Measurements from ENCODE around the gene ZNF669. TPM values are rescaled to one million over a fixed set of nuclear protein-coding genes. Genes with fewer than 3 reads are reported as not detected.
A peak's percentile ranks its signal among the peaks of the same experiment; 100 is the strongest.

ZNF669 gene
- total RNA-seq, 2 donors from 2014 or later = 6.2 to 6.5 TPM

GRCh38 chr1:247078258-247079140 lies 25.7 kb downstream of the ZNF669 start, which contains the start of gene ZNF670:
ZNF670 (minus strand) TSS chr1:247078811; CDS start chr1:247078596, 215 bp downstream.
- Histone ChIP-seq H3K4me1 (no peaks in the 10 kb centered on the region), H3K36me3 (no peaks in the 10 kb centered on the region), H3K9me3 (no peaks in the 10 kb centered on the region), H3K9ac (ENCODE audit: low read depth in 2 of 2, low read length in 2 of 2) (peak within 1 kb of the TSS; percentile 82 to 86), H3K27me3 (no peaks in the 10 kb centered on the region), H3K27ac (peak within 1 kb of the TSS; percentile 19), H3K4me3 (peak within 1 kb of the TSS; percentile 70)
- peak; percentile 99 for DNase-seq
- no peak for TF ChIP-seq CTCF (IDR thresholded peaks at IDR 0.05)
- intact Hi-C loops (cut with DNase I) = loop anchor here (2.0 kb wide), 1 partner anchor 26 kb away; the partner anchor contains the start of gene ZNF669

DNA sequence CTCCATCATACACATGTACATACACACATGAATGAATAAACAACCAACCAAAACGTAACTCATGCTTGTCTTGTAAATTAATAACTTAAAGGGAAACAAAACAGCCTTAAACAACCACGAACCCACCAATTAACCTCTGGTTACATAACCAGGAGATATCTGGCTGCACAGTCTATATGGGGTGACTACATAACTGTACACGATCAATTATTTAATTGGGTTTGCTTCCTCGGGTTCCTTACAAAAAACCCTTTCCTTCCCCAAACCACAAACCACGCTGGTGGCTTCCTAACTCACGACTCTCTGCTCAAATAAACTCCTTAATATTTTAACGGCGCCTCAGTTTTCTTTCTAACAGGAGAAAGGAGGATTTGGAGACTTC lies 26.3 kb downstream of the ZNF669 start:
- intact Hi-C loops (cut with DNase I) = loop anchor here (2.0 kb wide), 1 partner anchor 27 kb away; the partner anchor contains the start of gene ZNF669

DNA sequence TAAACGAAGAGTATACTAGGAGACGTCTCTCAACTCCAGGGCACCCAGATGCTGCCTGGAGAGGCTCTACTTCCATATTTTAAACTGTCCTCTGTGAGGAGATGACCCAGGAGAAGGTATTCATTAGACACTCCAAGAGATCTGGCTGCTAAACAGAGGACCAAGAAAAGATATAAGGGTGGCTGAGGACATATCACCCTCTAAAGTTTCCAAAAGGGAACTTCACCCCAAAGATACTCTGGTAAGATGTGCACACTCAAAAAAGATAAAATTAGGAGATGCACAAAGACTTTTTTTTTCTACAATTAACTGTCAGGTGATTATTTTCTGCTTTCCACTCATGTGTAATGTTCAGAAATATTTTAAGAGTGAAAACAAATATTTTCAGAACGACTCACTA lies 26.9 kb downstream of the ZNF669 start:
- H3K4me3 ChIP-seq = no peak overlapping the region
- no peaks in the 10 kb centered on the region for H3K27me3 ChIP-seq
- H3K36me3 ChIP-seq = no peaks in the 10 kb centered on the region
- DNase-seq = no peak
- no peaks in the 10 kb centered on the region for H3K9me3 ChIP-seq
- no peak for TF ChIP-seq CTCF (IDR thresholded peaks at IDR 0.05)
- intact Hi-C loops (cut with DNase I) = no loop called here
- no peaks in the 10 kb centered on the region for H3K4me1 ChIP-seq
- H3K27ac ChIP-seq = no peak overlapping the region
- no peak overlapping the region for H3K9ac ChIP-seq (ENCODE audit: low read depth in 2 of 2, low read length in 2 of 2)

More for the DNA sequence above, 26.3 kb downstream of the ZNF669 start:
- no peaks in the 10 kb centered on the region for H3K4me1 ChIP-seq
- H3K27me3 ChIP-seq = no peaks in the 10 kb centered on the region
- H3K27ac ChIP-seq = no peak overlapping the region
- no peak for DNase-seq
- H3K9ac ChIP-seq (ENCODE audit: low read depth in 2 of 2, low read length in 2 of 2) = peak overlapping the region; percentile 82 to 86
- H3K36me3 ChIP-seq = no peaks in the 10 kb centered on the region
- TF ChIP-seq CTCF (IDR thresholded peaks at IDR 0.05) = no peak
- peak overlapping the region; percentile 70 for H3K4me3 ChIP-seq
- H3K9me3 ChIP-seq = no peaks in the 10 kb centered on the region

DNA sequence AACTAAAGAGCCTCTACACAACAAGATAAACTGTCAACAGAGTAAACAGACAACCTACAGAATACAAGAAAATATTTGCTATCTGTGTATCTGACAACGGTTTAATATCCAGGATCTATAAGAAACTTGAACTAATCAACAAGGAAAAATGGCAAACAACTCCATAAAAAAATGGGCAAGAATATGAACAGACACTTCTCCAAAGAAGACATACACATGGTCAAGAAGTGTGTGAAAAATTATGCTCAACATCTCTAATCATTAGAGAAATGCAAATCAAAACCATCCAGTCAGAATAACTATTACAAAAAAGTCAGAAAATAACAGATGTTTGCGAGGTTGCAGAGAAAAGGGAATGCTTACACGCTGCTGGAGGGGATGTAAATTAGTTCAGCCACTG lies 33.5 kb downstream of the ZNF669 start:
- H3K4me1 ChIP-seq = no peaks in the 10 kb centered on the region
- no peak overlapping the region for H3K9ac ChIP-seq (ENCODE audit: low read depth in 2 of 2, low read length in 2 of 2)
- no peak overlapping the region for H3K4me3 ChIP-seq
- H3K9me3 ChIP-seq = no peaks in the 10 kb centered on the region
- no peak for TF ChIP-seq CTCF (IDR thresholded peaks at IDR 0.05)
- no peak for DNase-seq
- no peaks in the 10 kb centered on the region for H3K36me3 ChIP-seq
- no peaks in the 10 kb centered on the region for H3K27me3 ChIP-seq
- intact Hi-C loops (cut with DNase I) = no loop called here
- no peak overlapping the region for H3K27ac ChIP-seq

GRCh38 chr1:247064304-247064703 lies 39.9 kb downstream of the ZNF669 start:
- H3K9me3 ChIP-seq = no peaks in the 10 kb centered on the region
- intact Hi-C loops (cut with DNase I) = no loop called here
- no peak for TF ChIP-seq CTCF (IDR thresholded peaks at IDR 0.05)
- no peak for DNase-seq
- H3K4me1 ChIP-seq = no peaks in the 10 kb centered on the region
- H3K36me3 ChIP-seq = no peaks in the 10 kb centered on the region
- no peak overlapping the region for H3K9ac ChIP-seq (ENCODE audit: low read depth in 2 of 2, low read length in 2 of 2)
- no peak overlapping the region for H3K4me3 ChIP-seq
- H3K27me3 ChIP-seq = no peaks in the 10 kb centered on the region
- no peak overlapping the region for H3K27ac ChIP-seq
